C4-2B (cell line): ENCODE data around the gene NFS1.

Experiments
- CTCF ChIP-seq: fragments of 450-650 bp; conservative IDR thresholded peaks from 2 replicates; pipeline ENCODE4 v1.5.1; 2017; ENCODE audit warnings: mild to moderate bottlenecking
- ZFX ChIP-seq: fragments of 450-650 bp; IDR thresholded peaks from 2 replicates; pipeline ENCODE4 v1.6.1; 2017

- no peak for TF ChIP-seq CTCF
- no peak for TF ChIP-seq ZFX
These were observed 29.5 kb downstream of the NFS1 start for GRCh38 chr20:35669681-35670080.
